Uterus (tissue), 2 donors: ENCODE measurements around the gene ZBTB20.

Experiments
- CTCF ChIP-seq, 4 experiments: fragments of 200-600 bp in 2 of 4; fragments of 450-650 bp in 2 of 4; sonication (generic) in 2 of 4; IDR thresholded peaks; one replicate each; pipeline ENCODE4 v1.5.1; 2016 to 2019; ENCODE audit warnings: antibody characterized with exemption in 4 of 4, mild to moderate bottlenecking in 2 of 4, moderate library complexity in 1 of 4
- POLR2A ChIP-seq, 2 donors: fragments of 450-650 bp; IDR thresholded peaks; one replicate each; pipeline ENCODE4 v1.6.1; 2016; ENCODE audit warnings: antibody characterized with exemption in 2 of 2, mild to moderate bottlenecking in 1 of 2, moderate library complexity in 1 of 2

- TF ChIP-seq CTCF (IDR thresholded peaks at IDR 0.05) (no peak), POLR2A (IDR thresholded peaks at IDR 0.05) (no peak)
These were observed 729.8 kb downstream of the ZBTB20 start for GRCh38 chr3:114417265-114417664.
